ENCODE results near the gene SCGB3A1. TPM values are rescaled to one million over a fixed set of nuclear protein-coding genes. Genes with fewer than 3 reads are reported as not detected.

Gene SCGB3A1
- total RNA-seq, 3 donors from 2014 or later: not detected

GRCh38 chr5:180594311-180595045 lies 3.2 kb upstream of the SCGB3A1 start:
- TF ChIP-seq, protein P1, sequence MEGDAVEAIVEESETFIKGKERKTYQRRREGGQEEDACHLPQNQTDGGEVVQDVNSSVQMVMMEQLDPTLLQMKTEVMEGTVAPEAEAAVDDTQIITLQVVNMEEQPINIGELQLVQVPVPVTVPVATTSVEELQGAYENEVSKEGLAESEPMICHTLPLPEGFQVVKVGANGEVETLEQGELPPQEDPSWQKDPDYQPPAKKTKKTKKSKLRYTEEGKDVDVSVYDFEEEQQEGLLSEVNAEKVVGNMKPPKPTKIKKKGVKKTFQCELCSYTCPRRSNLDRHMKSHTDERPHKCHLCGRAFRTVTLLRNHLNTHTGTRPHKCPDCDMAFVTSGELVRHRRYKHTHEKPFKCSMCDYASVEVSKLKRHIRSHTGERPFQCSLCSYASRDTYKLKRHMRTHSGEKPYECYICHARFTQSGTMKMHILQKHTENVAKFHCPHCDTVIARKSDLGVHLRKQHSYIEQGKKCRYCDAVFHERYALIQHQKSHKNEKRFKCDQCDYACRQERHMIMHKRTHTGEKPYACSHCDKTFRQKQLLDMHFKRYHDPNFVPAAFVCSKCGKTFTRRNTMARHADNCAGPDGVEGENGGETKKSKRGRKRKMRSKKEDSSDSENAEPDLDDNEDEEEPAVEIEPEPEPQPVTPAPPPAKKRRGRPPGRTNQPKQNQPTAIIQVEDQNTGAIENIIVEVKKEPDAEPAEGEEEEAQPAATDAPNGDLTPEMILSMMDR (IDR thresholded peaks at IDR 0.05): no peak
- DNase-seq (no peak), ATAC-seq (peak; percentile 10)
- Histone ChIP-seq H3K36me3 (ENCODE audit: low read depth) (no peaks in the 10 kb centered on the region), H3K4me3 (no peak overlapping the region), H3K9me3 (no peaks in the 10 kb centered on the region), H3K4me1 (ENCODE audit: low read depth) (no peaks in the 10 kb centered on the region)
- intact Hi-C loops (cut with DNase I, micrococcal nuclease): no loop called here

GRCh38 chr5:180593446-180594206 lies 2.3 kb upstream of the SCGB3A1 start:
- DNase-seq: no peak
- intact Hi-C loops (cut with DNase I, micrococcal nuclease): no loop called here
- no peaks in the 10 kb centered on the region for H3K36me3 ChIP-seq (ENCODE audit: low read depth)

DNA sequence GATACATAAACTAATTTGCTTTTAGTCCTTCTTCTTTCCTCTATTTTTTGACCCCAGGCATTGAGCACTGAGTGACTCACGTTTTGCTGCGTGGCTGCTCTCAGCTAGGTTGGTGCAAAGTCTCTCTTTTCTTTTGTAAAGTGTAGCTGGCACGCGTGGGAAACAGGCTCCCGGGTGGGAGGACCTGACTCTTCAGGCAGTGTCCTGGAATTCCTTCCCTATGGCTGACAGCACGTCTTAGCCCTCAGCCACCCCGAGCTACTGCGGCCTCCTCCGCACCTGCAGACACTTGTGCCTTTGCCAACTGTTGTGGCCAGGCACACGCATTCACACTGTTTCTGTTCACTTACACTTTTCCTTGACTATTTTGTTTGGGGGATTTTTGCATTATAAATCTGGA lies 877 bp upstream of the SCGB3A1 start:
- no peaks in the 10 kb centered on the region for H3K36me3 ChIP-seq (ENCODE audit: low read depth)
- no peaks in the 10 kb centered on the region for H3K4me1 ChIP-seq (ENCODE audit: low read depth)
- no peak for DNase-seq
- no peak overlapping the region for H3K4me3 ChIP-seq
- no peaks in the 10 kb centered on the region for H3K9me3 ChIP-seq
- TF ChIP-seq, protein P1 (IDR thresholded peaks at IDR 0.05): no peak
- ATAC-seq: no peak
- intact Hi-C loops (cut with DNase I, micrococcal nuclease): no loop called here

More at GRCh38 chr5:180593446-180594206, 2.3 kb upstream of the SCGB3A1 start:
- no peak for ATAC-seq
- Histone ChIP-seq H3K4me3 (no peak overlapping the region), H3K4me1 (ENCODE audit: low read depth) (no peaks in the 10 kb centered on the region), H3K9me3 (no peaks in the 10 kb centered on the region)
- TF ChIP-seq, protein P1 (IDR thresholded peaks at IDR 0.05): no peak

- TF ChIP-seq, protein P1 (IDR thresholded peaks at IDR 0.05): no peak
- H3K9me3 ChIP-seq: no peaks in the 10 kb centered on the region
- intact Hi-C loops (cut with DNase I, micrococcal nuclease): no loop called here
- H3K4me3 ChIP-seq: no peak overlapping the region
- H3K36me3 ChIP-seq (ENCODE audit: low read depth): no peaks in the 10 kb centered on the region
- peak; percentile 7 for ATAC-seq
- no peak for DNase-seq
- no peaks in the 10 kb centered on the region for H3K4me1 ChIP-seq (ENCODE audit: low read depth)
Measured at GRCh38 chr5:180590543-180591310, 572 bp downstream of the SCGB3A1 start.

GRCh38 chr5:180589771-180590542 lies 1.3 kb downstream of the SCGB3A1 start:
- Histone ChIP-seq H3K9me3 (no peaks in the 10 kb centered on the region), H3K36me3 (ENCODE audit: low read depth) (no peaks in the 10 kb centered on the region), H3K4me1 (ENCODE audit: low read depth) (no peaks in the 10 kb centered on the region), H3K4me3 (no peak overlapping the region)
- TF ChIP-seq, protein P1 (IDR thresholded peaks at IDR 0.05): no peak
- peak; percentile 29 for ATAC-seq
- intact Hi-C loops (cut with DNase I, micrococcal nuclease): no loop called here
- no peak for DNase-seq
